HEK293 (cell line): ENCODE results near the gene ASB4.
A peak's percentile ranks its signal among the peaks of the same experiment; 100 is the strongest.

ENCODE experiments used
- GFI1B ChIP-seq: fragments of 450-650 bp; formaldehyde crosslinking; IDR thresholded peaks from 2 replicates; pipeline ENCODE4 v1.5.1; 2016; ENCODE audit warnings: missing biosample characterization, missing genetic modification characterization
- GLI4 ChIP-seq: fragments of 450-650 bp; formaldehyde crosslinking; IDR thresholded peaks from 2 replicates; pipeline ENCODE4 v1.5.1; 2016; ENCODE audit warnings: missing biosample characterization, missing genetic modification characterization
- HOXD13 ChIP-seq: sonication (generic); formaldehyde crosslinking; IDR thresholded peaks from 2 replicates; pipeline ENCODE4 v1.8.0; 2022; ENCODE audit warnings: missing genetic modification reagents, borderline replicate concordance
- IKZF3 ChIP-seq: fragments of 450-650 bp; IDR thresholded peaks from 2 replicates; pipeline ENCODE4 v1.5.0; 2018; ENCODE audit warnings: missing biosample characterization, mild to moderate bottlenecking, missing genetic modification characterization, moderate library complexity
- PRDM4 ChIP-seq: fragments of 450-650 bp; formaldehyde crosslinking; IDR thresholded peaks from 2 replicates; pipeline ENCODE4 v1.5.1; 2017; ENCODE audit warnings: missing biosample characterization, missing genetic modification characterization
- SCRT2 ChIP-seq: fragments of 450-650 bp; formaldehyde crosslinking; IDR thresholded peaks from 2 replicates; pipeline ENCODE4 v1.5.1; 2016; ENCODE audit warnings: missing biosample characterization, missing genetic modification characterization
- ZBTB11 ChIP-seq: fragments of 450-650 bp; formaldehyde crosslinking; conservative IDR thresholded peaks from 2 replicates; pipeline ENCODE4 v1.5.1; 2016; ENCODE audit warnings: low read depth, missing biosample characterization, missing genetic modification characterization
- ZBTB17 ChIP-seq: fragments of 450-650 bp; formaldehyde crosslinking; IDR thresholded peaks from 2 replicates; pipeline ENCODE4 v1.5.1; 2016; ENCODE audit warnings: missing biosample characterization, missing genetic modification characterization
- ZBTB21 ChIP-seq: fragments of 450-650 bp; formaldehyde crosslinking; IDR thresholded peaks from 2 replicates; pipeline ENCODE4 v1.5.1; 2017; ENCODE audit warnings: missing biosample characterization, missing genetic modification characterization
- ZIC2 ChIP-seq: fragments of 450-650 bp; formaldehyde crosslinking; IDR thresholded peaks from 2 replicates; pipeline ENCODE4 v1.5.1; 2016; ENCODE audit warnings: missing biosample characterization, missing genetic modification characterization
- ZNF138 ChIP-seq: fragments of 450-650 bp; formaldehyde crosslinking; IDR thresholded peaks from 2 replicates; pipeline ENCODE4 v1.5.1; 2016; ENCODE audit warnings: missing biosample characterization, missing genetic modification characterization, borderline replicate concordance
- ZNF16 ChIP-seq: fragments of 450-650 bp; formaldehyde crosslinking; IDR thresholded peaks from 2 replicates; pipeline ENCODE4 v1.5.1; 2016; ENCODE audit warnings: low read depth, missing biosample characterization, missing genetic modification characterization
- ZNF18 ChIP-seq: fragments of 450-650 bp; formaldehyde crosslinking; IDR thresholded peaks from 2 replicates; pipeline ENCODE4 v1.5.1; 2016; ENCODE audit warnings: missing biosample characterization, missing genetic modification characterization
- ZNF26 ChIP-seq: fragments of 450-650 bp; formaldehyde crosslinking; IDR thresholded peaks from 2 replicates; pipeline ENCODE4 v1.5.1; 2016; ENCODE audit warnings: missing biosample characterization, missing genetic modification characterization
- ZNF292 ChIP-seq: fragments of 450-650 bp; formaldehyde crosslinking; IDR thresholded peaks from 2 replicates; pipeline ENCODE4 v1.5.1; 2016; ENCODE audit warnings: low read depth, missing biosample characterization, missing genetic modification characterization, borderline replicate concordance
- ZNF366 ChIP-seq: fragments of 450-650 bp; formaldehyde crosslinking; conservative IDR thresholded peaks from 2 replicates; pipeline ENCODE4 v1.5.1; 2016; ENCODE audit warnings: missing biosample characterization, missing genetic modification characterization
- ZNF391 ChIP-seq: fragments of 450-650 bp; formaldehyde crosslinking; IDR thresholded peaks from 2 replicates; pipeline ENCODE4 v1.5.1; 2016; ENCODE audit warnings: low read depth, missing biosample characterization, missing genetic modification characterization, borderline replicate concordance
- ZNF423 ChIP-seq: fragments of 450-650 bp; formaldehyde crosslinking; IDR thresholded peaks from 2 replicates; pipeline ENCODE4 v1.5.1; 2016; ENCODE audit warnings: missing biosample characterization, missing genetic modification characterization
- ZNF426 ChIP-seq: fragments of 450-650 bp; formaldehyde crosslinking; IDR thresholded peaks from 2 replicates; pipeline ENCODE4 v1.5.1; 2017; ENCODE audit warnings: missing biosample characterization, missing genetic modification characterization, mild to moderate bottlenecking, inconsistent platforms, moderate library complexity
- ZNF544 ChIP-seq: fragments of 450-650 bp; formaldehyde crosslinking; IDR thresholded peaks from 2 replicates; pipeline ENCODE4 v1.5.0; 2017; ENCODE audit warnings: missing biosample characterization, missing genetic modification characterization
- ZNF561 ChIP-seq: fragments of 450-650 bp; IDR thresholded peaks from 2 replicates; pipeline ENCODE4 v1.5.1; 2018; ENCODE audit warnings: missing biosample characterization, missing genetic modification characterization, borderline replicate concordance
- ZNF610 ChIP-seq: fragments of 450-650 bp; formaldehyde crosslinking; IDR thresholded peaks from 2 replicates; pipeline ENCODE4 v1.5.1; 2016; ENCODE audit warnings: missing biosample characterization, missing genetic modification characterization, borderline replicate concordance
- ZNF654 ChIP-seq: fragments of 450-650 bp; formaldehyde crosslinking; IDR thresholded peaks from 2 replicates; pipeline ENCODE4 v1.5.1; 2016; ENCODE audit warnings: low read depth, missing biosample characterization, missing genetic modification characterization
- ZNF660 ChIP-seq: fragments of 450-650 bp; IDR thresholded peaks from 2 replicates; pipeline ENCODE4 v1.5.1; 2018; ENCODE audit warnings: missing biosample characterization, mild to moderate bottlenecking, missing genetic modification characterization
- ZNF670 ChIP-seq: fragments of 450-650 bp; formaldehyde crosslinking; IDR thresholded peaks from 2 replicates; pipeline ENCODE4 v1.5.1; 2016; ENCODE audit warnings: missing biosample characterization, missing genetic modification characterization, low read depth
- ZNF677 ChIP-seq: fragments of 450-650 bp; IDR thresholded peaks from 2 replicates; pipeline ENCODE4 v1.5.0; 2018; ENCODE audit warnings: missing biosample characterization, mild to moderate bottlenecking, missing genetic modification characterization, moderate library complexity
- ZNF692 ChIP-seq: fragments of 450-650 bp; formaldehyde crosslinking; IDR thresholded peaks from 2 replicates; pipeline ENCODE4 v1.5.1; 2016; ENCODE audit warnings: missing biosample characterization, missing genetic modification characterization
- ZNF768 ChIP-seq: fragments of 450-650 bp; formaldehyde crosslinking; IDR thresholded peaks from 2 replicates; pipeline ENCODE4 v1.5.1; 2018; ENCODE audit warnings: missing biosample characterization, mild to moderate bottlenecking, missing genetic modification characterization
- ZNF777 ChIP-seq: fragments of 450-650 bp; formaldehyde crosslinking; IDR thresholded peaks from 2 replicates; pipeline ENCODE4 v1.5.1; 2017; ENCODE audit warnings: missing biosample characterization, missing genetic modification characterization, borderline replicate concordance
- ZSCAN30 ChIP-seq: fragments of 450-650 bp; IDR thresholded peaks from 2 replicates; pipeline ENCODE4 v1.5.1; 2018; ENCODE audit warnings: missing biosample characterization, mild to moderate bottlenecking, missing genetic modification characterization, moderate library complexity

Gene ASB4

GRCh38 chr7:95545007-95545615 is 59.4 kb downstream of the ASB4 start (continued):
- 0 out of 2 replicates have a peak, but pooled peaks have one; percentile 13 for TF ChIP-seq IKZF3 (tag by site-specific recombination)
- TF ChIP-seq ZNF426 (tag by site-specific recombination), result no peak
- TF ChIP-seq SCRT2, result no peak
- TF ChIP-seq ZNF138, result no peak
- TF ChIP-seq ZNF391, result no peak
- TF ChIP-seq HOXD13, result no peak
- TF ChIP-seq ZNF292 (tag by site-specific recombination), result no peak
- TF ChIP-seq ZBTB11 (tag by site-specific recombination), result no peak
- TF ChIP-seq ZNF18, result no peak
- TF ChIP-seq ZNF16 (tag by site-specific recombination), result no peak
- no peak for TF ChIP-seq ZNF26
- TF ChIP-seq ZNF654, result peak; percentile 76
- peak; percentile 49; the same call in 1 of the 2 replicates for TF ChIP-seq ZNF366 (tag by site-specific recombination)
- no peak for TF ChIP-seq ZNF610
- no peak; the same call in 1 of the 2 replicates for TF ChIP-seq ZSCAN30 (tag by site-specific recombination)
- no peak for TF ChIP-seq GLI4 (tag by site-specific recombination)
- TF ChIP-seq ZNF544, result no peak
- TF ChIP-seq GFI1B, result no peak
- TF ChIP-seq ZBTB21 (tag by site-specific recombination), result no peak
- TF ChIP-seq ZNF670, result no peak
- TF ChIP-seq ZNF561, result no peak
- no peak for TF ChIP-seq ZNF768 (tag by site-specific recombination)
- peak; percentile 53 for TF ChIP-seq ZIC2
- TF ChIP-seq ZNF692, result 0 out of 2 replicates have a peak, but pooled peaks have one; percentile 10
- TF ChIP-seq ZBTB17 (tag by site-specific recombination), result peak; percentile 56; the same call in 1 of the 2 replicates
- peak; percentile 60; the same call in 1 of the 2 replicates for TF ChIP-seq ZNF660 (tag by site-specific recombination)
- TF ChIP-seq ZNF423, result no peak
- no peak for TF ChIP-seq ZNF677 (tag by site-specific recombination)
- TF ChIP-seq PRDM4 (tag by site-specific recombination), result no peak
- no peak for TF ChIP-seq ZNF777 (tag by site-specific recombination)
